ENCODE results near the gene ADAP1.

GRCh38 chr7:862157-862556 lies 92.3 kb downstream of the ADAP1 start:
- TF ChIP-seq EZH2 (IDR thresholded peaks at IDR 0.05; ENCODE audit: insufficient read depth, poor library complexity, severe bottlenecking) (no peak), EZH2phosphoT487 (IDR thresholded peaks at IDR 0.05; ENCODE audit: insufficient read depth, low read depth) (no peak)
